ENCODE data around the gene TFEC.

TFEC gene

DNA sequence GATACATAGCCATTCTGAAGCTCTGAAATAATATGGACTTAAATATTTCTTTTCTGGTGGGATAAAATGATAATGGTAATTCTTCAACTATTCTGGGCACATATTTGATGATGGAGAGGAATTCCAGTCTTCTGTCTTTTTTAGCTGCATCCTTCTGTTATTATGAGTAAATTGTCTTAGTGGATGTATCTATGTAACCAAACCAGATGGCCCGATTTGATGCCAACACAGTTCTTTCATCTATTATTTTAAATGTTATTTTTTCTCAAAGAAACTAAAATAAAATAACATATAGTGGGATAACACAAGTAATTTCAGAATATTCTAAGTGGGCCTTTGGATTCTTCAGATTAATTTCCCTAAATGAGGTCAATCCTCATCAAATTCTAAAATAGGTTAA is 110.2 kb downstream of the TFEC start:
- no peak for DNase-seq

DNA sequence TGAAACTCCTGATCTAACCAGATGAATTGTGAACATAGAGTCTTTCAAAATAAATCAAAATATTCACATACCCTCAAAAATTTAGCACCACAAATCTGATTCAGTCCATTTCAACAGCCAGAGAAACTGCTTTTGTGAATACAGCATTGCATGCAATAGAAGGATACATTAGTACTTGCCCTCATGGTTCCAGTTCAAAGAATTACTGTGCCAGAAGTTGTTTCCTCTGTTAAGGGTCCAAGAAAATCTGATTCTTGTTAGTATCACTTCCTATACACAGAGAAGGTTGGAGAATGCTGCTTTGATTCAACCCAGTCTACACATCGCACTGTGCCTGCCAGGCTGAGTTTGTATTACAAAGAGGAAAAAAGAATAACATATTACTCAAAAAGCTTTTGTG is 115.6 kb downstream of the TFEC start:
- DNase-seq: no peak

DNA sequence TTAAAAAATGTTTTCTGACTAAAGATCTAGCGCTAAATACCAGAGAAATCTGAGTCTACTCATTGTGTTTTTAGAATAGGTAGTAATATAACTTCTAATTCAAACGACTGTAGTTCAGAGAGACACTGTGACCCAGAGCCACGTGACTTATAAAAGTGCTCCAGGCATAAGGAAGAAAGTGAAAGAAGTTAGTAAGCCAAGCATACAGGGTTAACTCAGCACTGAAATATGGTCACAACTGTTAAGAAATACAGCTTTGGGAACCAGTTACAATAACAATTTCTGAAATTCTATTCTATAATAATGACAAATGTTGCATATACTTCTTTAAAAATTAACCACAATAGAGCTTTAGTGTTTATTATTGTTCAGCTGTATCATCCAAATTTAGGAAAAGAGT is 119.1 kb downstream of the TFEC start:
- no peak for DNase-seq

DNA sequence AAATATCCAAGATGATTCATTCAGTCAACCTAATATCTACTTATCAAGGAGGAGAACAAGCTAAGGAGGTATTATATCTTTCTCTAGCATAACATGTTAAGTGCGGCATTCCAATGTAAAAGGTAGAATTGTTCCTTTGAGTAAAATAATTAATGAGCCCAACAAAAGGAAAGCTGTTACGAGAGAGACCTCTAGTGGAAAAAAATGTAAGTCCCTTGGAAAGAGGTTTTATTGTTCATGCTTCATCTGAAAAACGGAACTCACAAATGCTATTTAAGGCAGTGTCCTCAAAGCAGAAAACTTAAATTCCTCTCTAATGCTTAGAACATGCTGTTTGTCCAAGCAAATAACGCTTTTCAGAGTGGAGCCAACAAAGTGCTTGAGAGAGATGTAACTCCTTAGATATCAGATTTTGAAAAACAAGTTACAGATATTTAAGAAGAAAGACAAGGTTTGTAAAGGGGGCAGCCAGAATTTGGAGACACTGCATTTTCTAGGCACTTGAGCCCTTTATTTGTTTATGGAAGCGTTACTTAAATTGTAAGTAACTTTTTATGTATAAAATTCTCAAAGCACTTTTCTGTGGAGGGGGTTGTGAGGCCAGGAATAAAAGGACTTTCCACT is 119.9 kb downstream of the TFEC start:
- DNase-seq: no peak

DNA sequence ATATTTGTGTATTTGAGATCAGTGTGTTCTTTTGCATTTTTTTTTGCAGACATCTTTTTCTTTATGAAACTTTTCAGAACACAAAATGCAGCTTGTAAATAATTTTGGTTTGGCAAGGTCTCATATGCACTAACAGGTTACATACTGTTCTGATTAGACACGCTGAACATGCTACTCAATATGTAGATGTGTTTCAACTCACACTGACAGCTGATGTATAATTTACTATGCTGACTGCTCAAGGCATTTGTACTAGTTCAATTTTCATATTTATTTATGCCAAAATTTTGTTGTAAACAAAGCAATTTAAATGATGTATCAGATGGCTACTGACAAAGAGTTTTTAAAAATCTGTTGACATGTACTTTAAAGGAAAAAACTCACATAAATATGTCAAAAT is 123.8 kb downstream of the TFEC start:
- no peak for DNase-seq

DNA sequence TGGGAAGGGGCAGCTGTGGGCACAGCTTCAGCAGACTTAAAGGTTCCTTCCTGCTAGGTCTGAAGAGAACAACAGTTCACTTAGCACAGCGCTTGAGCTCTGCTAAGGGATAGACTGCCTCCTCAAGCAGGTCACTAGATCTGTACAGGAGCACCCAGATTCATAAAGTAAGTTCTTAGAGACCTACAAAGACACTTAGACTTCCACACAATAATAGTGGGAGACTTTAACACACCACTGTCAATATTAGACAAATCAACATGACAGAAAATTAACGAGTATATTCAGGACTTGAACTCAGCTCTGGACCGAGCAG is 140.9 kb downstream of the TFEC start:
- DNase-seq: no peak

DNA sequence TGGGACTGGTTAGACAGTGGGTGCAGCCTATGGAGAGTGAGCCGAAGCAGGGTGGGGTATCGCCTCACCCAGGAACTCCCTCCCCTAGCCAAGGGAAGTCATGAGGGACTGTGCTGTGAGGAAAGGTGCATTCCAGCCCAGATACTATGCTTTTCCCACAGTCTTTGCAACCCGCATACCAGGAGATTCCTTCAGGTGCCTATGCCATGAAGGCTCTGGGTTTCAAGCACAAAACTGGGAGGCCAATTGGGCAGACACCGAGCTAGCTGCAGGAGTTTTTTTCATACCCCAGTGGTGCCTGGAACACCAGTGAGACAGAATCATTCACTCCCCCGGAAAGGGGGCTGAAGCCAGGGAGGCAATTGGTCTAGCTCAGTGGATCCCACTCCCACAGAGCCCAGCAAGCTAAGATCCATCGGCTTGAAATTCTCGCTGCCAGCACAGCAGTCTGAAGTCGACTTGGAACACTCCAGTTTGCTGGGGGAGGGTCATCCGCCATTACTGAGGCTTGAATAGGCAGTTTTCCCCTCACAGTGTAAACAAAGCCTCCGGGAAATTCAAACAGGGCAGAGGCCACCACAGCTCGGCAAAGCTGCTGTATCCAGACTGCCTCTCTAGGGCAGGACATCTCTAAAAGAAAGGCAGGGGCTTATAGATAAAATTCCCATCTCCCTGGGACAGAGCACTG is 141.4 kb downstream of the TFEC start:
- no peak for DNase-seq

DNA sequence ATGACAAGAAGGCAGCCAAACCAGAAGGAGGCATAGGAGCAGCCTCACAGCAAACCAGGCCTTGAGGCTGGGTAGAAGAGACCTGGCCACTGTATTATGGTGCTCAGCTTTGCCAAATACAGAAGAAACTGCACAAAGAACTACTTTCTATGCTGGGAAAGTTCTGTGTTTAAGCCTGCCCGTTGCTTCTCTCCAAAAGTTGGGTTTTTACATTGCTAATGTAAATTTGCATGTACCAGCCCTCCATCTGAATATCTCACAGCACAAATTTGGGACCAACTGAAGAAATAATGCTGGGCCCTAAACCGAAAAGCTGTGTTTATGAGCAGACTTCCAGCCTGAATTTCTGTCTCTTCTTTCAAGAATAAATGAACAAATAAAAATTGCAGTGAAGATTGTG is 145.0 kb downstream of the TFEC start:
- DNase-seq: no peak
